NCI-H146 treated with DMSO at 0.1 percent for 48 hours (cell line): ENCODE results near the gene WDR17.

Experiments
- DNase-seq: peaks from one replicate; lab custom pipeline; 2025; ENCODE audit not compliant: unreplicated experiment; lab: John Stamatoyannopoulos, UW

The WDR17 gene

DNA sequence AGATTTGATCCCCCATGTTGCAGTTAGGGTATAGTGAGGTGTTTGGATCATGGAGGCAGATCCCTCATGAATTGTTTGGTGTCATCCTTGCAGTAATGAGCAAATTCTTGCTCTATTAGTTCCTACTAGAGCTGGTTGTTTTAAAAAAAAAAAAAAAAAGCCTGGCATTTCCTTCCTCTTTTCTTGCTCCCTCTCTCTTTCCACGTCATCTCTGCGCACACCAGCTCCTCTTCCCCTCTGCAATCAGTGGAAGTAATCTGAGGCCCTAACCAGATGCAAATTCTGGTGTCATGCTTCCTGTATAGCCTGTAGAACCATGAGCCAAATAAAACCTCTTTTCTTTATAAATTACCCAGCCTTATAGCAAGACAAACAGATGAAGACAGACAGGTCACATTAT is 24.5 kb downstream of the WDR17 start:
- no peak for DNase-seq

DNA sequence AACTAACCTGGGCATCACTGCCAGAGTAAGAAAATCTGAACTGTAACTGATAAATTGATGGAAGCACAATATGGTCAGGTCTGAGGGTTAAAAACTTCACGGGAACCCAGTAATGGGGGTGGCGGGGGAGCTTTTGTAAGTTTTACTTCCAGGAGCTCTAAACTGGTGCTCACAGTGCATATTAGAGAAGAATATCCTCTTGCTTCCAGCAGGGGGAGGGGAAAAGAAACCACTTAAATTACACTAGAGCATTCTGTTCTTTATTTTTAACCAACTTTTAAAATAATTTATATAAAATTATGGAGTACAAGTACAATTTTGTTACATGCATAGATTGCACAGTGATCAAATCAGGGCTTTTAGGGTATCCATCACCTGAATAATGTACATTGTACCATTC is 33.7 kb downstream of the WDR17 start:
- no peak for DNase-seq

DNA sequence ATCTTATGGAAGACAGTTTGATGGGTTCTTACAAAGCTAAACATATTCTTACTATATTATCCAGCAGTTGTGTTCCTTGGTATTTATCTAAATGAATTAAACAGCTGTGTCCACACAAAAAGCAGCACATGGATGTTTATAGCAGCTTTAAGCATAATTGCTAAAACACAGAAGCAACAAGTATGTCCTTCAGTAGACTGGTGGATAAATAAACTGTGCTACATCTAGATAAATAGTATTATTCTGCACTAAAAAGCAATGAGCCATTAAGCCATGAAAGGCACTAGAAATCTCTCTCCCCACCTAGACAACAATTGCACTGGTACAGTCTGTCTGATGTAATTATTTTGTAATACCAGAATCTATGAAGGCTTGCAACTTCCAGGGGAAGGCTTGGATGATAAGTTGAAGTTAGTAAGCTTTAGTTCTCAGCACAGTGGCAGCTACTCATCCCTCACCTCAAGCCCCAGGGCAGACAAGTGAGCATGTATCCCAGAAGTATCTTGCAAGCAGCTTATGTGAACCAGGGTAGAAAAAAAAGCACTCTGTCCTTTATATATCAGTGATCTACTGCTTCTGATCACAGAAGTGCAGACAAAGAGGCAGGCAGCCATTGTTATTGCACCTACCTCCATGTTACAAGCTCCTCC is 36.9 kb downstream of the WDR17 start:
- no peak for DNase-seq

DNA sequence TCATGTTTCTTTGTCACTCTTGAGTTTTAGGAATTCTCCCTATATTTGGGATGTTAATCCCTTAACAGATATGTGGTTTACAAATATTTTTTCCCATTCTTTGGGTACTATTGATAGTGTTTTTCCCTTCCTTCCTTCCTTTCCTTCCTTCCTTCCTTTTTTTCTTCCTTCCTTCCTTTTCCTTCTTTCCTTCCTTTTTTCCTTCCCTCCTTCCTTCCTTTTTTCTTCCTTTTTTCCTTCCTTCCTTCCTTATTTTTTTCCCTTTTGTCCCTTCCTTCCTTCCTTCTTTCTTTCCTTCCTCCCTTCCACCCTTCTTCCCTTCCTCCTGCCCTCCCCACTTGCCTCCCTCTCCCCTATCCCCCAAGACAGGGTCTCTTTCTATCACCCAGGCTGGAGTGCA is 42.1 kb downstream of the WDR17 start:
- DNase-seq = no peak

DNA sequence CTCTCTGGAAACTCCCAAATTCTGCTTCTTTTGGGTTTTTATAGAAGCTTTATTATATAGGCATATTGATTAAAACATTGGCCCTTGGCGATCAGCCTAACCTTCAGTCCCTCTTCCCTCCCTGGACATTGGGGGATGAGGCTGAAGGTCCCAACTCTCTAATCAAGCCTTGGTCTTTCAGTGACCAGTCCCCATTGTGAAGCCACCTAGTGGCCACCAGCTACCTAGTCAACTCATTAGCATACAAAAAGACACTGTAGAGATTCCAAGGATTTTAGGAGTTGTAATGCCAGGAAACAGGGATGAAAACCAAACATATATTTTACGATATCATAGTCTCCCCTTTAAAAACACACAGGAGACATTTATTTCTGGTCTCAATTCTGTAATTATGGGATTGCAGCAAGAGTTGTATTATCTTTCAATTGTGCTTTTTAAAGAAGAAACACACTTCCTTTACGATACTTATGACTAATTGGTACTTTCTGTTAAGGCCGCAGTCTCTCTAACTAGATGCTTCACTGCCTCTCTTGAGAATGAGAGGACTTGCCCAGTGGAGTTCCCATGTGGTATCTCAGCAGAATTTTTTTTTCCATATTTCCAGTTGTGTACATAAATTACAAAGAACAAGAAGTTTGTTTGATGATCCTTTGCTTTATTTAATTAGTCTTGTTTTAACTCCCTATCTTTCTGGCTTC is 58.2 kb downstream of the WDR17 start:
- DNase-seq = no peak

DNA sequence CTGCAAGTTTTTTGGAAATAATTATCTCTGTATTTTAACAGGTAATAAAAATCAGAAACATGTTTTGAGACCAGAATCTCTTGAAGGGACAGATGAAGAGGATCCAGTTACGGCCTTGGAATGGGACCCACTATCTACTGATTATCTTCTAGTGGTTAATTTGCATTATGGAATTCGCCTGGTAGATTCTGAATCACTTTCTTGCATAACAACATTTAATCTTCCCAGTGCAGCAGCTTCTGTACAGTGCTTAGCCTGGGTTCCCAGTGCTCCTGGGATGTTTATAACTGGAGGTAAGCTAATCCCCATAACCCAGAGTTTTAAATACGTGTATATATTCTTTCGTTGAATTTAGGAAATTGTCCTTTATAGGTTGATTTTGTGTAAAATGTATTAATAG is 59.4 kb downstream of the WDR17 start:
- DNase-seq = no peak

DNA sequence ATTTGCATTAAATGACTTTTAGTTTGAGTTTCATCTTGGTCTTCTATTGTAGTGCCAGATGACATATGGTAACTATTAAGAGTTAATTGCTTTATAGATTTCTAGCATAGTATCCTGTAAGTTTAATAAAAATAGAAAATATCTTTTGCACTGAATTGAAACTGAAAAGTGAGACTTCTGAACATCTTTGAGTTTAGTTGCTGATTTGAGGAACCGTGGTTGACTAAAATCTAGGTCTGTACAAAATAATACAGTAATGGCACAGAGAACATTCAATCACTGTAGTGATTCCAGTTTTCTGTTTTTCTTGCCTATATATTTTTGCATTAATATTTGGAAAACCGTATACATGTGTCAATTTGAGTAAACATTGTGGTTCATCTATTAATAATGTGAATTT is 69.0 kb downstream of the WDR17 start:
- no peak for DNase-seq

DNA sequence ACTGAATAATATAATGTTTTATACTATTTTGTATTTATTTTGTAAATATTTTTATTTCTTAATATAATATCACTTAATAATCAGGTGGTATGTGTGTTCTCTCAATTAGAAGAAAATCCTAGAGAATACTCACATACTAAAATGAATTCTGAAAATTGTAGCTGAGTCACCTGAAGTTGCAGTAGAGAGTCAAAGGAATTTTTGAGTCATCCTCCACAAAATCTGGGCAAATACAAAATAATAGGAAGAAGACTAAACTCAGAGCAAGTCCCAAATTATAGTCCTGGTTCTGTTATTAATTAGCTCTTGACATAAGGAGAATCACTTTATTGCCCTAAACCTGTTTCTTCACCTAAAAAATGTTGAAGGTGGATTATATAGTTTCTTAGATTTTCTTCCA is 72.0 kb downstream of the WDR17 start:
- DNase-seq = no peak

DNA sequence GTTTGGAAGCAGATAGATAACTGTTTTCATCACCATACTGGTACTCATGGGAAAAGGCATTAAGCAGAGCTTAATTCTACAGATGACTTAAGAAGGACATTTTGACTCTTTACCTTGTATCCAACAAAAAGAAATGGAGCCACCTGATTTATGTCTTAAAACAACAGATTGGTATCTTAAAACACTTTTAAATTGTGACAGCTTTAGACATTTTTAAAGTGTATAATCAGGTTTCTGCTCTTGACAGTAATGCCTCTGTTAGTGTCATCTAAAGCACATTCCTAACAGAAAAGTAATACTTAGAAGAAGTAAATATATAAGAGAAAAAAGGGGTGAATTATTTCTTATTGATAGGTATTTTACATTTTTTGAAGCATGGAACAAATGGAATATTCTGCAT is 73.9 kb downstream of the WDR17 start:
- no peak for DNase-seq

DNA sequence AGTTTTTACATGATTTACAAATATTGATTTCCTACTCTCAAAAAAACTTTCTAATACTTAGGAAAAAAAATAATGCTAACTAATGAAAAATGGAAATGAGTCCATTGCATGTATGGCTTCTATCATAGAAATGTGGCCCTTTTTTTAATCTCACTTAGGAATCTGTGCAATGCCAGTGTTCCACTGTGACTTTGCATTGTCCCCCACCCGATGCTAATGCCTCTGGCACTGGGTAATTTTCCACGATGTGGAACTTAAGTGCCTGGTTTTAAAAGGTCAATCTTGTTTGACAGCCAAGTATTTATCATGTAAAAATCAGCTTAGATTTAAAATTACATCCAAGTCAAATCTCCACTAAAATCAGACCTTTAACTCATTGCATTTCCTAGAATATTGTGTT is 76.6 kb downstream of the WDR17 start:
- DNase-seq = no peak

DNA sequence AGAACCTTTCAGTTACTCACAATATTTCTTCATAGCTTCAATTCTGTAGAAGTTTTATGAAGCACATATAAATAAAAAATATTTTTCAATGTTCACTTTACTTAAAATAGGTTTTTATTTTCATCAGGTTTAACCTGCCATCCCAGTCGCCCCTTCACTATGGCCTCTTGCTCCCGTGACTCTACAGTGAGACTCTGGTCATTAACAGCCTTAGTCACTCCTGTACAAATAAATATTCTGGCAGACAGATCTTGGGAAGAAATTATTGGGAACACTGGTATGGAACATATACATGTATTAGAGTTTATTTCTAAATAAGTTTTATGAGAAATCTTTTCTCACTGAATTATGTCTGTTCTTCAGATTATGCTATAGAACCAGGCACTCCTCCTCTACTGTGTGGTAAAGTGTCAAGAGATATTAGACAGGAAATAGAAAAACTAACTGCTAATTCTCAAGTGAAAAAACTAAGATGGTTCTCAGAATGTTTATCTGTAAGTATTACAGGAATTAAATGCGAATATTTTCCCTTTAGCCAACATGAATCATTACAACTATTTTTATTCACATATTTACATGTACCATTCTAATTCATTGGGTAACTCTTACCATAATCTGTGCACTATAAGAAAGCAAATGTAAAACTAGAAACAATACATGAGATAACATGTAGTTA is 84.2 kb downstream of the WDR17 start:
- DNase-seq = no peak

DNA sequence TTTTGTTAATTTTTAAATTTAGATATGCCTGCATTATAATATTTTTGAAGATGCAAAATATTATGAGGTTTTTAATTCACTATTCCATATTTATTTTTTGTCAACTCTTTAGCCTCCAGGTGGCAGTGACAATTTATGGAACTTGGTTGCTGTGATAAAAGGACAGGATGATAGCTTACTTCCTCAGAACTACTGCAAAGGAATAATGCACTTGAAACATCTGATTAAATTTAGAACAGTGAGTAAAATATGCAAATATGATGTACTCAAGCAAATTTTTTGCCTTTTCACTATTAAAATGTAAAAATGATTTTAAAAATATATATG is 84.7 kb downstream of the WDR17 start:
- no peak for DNase-seq

DNA sequence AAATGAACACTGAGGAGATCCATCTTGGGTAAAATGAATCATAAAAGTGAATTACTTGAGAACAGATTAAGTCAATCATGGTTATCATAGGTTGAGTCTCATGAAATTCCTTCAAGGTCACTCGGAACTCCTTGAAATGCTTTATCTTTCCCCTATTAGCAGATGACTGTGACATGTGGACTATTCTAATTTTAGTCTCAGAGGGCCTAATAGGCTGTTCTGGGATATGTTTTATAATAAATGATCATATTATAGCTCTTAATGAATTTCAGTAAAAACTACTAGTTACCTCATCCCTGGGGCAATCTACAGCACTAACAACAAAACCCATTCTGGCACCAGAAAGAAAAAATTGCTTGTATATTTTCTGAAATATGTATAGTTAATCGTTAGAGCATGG is 85.1 kb downstream of the WDR17 start:
- no peak for DNase-seq

DNA sequence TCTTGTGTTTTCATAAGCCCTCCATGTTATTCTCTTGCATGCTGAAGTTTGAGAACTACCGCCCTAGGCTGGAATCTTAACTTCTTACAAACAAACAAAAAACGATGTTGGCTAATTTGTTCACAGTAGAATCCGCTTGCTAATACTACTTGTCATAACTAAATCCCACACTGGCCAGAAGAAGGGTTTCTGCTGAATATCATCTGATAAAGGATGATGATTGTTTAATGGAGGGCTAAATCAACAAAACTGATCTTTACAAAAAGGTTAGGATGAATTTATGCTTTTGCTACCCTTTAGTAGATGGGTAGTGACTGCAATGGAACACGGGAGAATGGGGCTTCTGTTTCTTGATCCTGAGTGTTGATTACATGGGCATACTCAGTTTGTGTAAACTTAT is 87.5 kb downstream of the WDR17 start:
- DNase-seq = no peak

DNA sequence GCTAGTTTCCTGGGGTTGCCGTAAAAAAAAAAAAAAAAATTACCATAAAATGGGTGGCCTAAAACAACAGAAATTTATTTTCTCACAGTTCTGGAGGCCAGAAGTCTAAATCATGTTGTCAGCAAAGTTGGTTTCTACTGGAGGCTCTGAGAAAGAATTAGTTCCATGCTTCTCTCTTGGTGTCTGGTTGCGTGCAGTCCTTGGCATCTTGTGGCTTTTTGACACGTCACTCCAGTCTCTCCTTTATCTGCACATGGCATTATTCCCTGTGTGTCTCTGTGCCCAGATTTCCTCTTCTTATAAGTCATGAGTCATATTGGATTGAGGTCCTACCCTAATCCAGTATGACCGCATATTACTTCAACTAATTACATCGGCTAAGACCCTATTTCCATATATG is 91.0 kb downstream of the WDR17 start:
- no peak for DNase-seq

DNA sequence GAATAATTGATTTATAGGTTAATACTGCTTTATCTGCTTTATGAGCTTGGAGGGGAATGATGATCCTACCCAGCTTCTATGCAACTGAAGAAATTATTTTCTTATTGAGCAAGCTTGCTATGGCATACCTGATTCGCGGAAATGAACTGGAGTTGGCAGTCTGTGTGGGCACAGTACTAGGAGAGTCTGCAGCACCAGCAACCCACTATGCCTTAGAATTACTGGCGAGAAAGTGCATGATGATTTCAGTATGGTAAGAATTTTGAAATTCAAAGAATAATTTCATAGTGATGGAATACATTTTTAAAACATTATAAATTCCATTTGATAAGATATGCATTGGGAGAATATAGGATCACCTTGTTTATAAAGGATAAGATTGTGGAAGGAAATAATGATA is 97.4 kb downstream of the WDR17 start:
- no peak for DNase-seq

DNA sequence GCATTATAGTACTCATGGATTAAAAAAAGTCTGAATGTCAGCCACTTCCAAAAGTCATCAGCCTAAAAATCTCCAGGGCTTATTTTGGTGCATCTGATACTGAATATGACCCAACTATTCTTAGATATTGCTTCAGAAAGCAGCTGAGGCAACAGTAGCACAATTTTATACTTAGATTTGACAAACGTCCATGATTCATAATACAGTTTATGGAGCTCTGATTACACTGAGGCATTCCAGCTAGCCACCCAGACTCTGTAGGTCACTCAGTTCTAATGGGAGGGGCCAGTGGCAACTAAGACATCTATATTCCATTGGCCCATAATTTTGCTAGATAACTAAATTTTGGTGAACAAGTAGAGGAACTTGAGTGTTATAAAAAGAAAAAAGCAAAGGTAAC is 119.4 kb downstream of the WDR17 start:
- DNase-seq = no peak

DNA sequence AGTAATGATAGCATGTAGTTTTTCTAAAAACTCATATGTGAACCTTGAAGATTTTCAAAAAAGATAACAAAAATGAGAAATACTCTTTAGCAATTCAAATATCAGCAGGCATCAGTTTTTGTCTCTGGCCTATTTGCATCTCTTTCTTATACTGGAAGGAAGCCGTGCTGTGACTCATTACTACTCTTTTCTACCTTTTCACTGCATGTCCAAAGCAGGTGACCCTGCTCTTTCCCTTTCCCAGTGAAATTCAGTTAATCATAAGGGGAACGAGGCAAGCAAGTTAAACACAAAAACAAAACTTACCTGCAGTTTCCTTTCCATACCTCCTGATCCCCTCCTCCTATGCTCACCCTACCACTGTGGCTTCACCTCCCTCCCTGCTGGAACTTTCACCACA is 120.4 kb downstream of the WDR17 start:
- DNase-seq = no peak

DNA sequence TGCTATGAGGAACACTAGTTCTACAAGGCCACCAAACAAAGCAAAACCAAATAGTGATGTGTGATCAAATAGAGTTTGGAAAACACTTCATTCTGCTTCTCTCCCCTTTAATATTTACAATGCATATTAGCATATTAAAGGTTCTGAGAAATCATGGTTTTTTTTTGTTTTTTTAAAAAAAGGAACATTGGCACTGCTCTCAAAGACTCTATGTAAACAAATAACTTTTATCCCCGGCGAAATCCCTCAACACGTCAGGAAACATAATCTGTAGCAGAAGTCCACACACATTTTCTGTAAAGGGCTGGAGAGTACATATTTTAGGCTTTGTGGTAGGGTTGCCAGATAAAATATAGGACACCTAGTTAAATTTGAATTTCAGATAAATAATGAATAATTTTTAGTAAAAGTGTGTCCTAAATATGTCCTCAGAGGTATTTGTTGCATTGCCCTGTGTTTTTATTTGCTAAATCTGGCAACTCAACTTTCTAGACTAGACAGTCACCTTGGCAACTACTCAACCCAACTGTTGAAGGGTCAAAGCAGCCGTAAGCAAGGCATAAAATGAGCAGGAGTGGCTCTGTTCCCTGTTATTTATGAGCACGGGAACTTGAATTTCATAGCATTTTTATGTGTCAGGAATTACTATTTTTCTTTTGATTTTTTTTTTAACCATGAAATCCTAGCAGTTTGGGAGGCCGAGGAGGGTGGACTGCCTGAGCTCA is 121.2 kb downstream of the WDR17 start:
- no peak for DNase-seq

DNA sequence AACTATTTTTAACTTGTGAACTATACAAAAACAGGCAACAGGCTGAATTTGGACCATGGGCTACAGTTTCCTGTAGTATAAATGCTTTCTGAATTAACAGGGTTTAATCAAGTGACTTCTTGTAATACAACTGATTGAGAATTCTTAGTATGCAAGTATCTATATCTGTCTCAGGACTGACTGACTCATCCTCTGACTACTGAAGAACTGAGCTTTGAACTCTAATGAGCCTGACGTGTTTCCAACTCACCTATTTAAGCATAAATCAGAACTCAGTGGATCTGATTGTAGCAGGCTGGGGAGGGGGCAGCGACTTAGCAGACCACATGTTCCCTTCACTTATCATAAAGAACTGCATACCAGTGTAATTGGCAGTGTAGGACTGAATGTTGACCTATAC is 122.0 kb downstream of the WDR17 start:
- DNase-seq = no peak

DNA sequence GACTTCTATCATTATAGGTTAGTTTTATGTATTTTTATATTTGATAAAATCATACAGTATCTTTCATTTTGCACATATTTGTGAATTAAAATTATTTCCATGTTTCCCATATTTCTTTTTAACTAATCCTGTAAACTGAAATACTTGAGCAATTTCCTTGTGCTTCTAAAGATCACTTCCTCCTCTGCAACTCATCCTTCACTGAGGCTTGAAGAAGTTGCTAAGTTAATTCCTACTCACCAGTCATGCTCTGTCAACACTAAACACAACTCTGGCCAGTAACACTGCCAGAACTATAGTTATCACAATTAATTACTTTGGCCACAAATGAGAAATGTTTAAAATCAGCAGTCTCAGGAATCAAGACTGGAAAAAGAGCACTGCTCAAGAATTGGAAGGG is 123.0 kb downstream of the WDR17 start:
- DNase-seq = no peak
